Natural killer cell (primary cell): Measurements from ENCODE around the gene VARS2. TPM values are rescaled to one million over a fixed set of nuclear protein-coding genes. Genes with fewer than 3 reads are reported as not detected.
"Not testable (repeated sequence)": the region's sequence is repeated elsewhere in the genome, so short reads cannot be mapped to it uniquely, and the experiment has no call there.

ENCODE experiments used
- ATAC-seq, 3 donors: fragments of 150-1000 bp in 2 of 3; fragments of 200-7000 bp in 1 of 3; cut with Tn5 transposase; 1 replicate in 1 of 3; 2 replicates in 2 of 3; pipeline ENCODE4 v1.10.0; 2021; ENCODE audit warnings: mild to moderate bottlenecking in 2 of 3, moderate library complexity in 2 of 3
- DNase-seq, 2 donors: peaks; one replicate each; pipeline versions ENCODE4 v3.0.0 to v3.0.0-alpha.2; 2013 to 2021; ENCODE audit warnings: mixed read lengths in 1 of 2
- H3K27ac ChIP-seq: one replicate; pipeline ENCODE4 v1.5.1; 2013; ENCODE audit warnings: mild to moderate bottlenecking, low read length
- H3K27me3 ChIP-seq: one replicate; pipeline ENCODE4 v1.6.1; 2013; ENCODE audit warnings: low read length; ENCODE audit not compliant: control insufficient read depth, insufficient read depth
- H3K36me3 ChIP-seq: one replicate; pipeline ENCODE4 v1.6.1; 2013; ENCODE audit warnings: low read length; ENCODE audit not compliant: control insufficient read depth, insufficient read depth
- H3K4me1 ChIP-seq: one replicate; pipeline ENCODE4 v1.6.1; 2013; ENCODE audit warnings: low read length; ENCODE audit not compliant: control insufficient read depth, insufficient read depth
- H3K4me3 ChIP-seq: one replicate; pipeline ENCODE4 v1.5.1; 2013; ENCODE audit warnings: low read length
- H3K9me3 ChIP-seq: one replicate; pipeline ENCODE4 v1.6.1; 2013; ENCODE audit warnings: low read length; ENCODE audit not compliant: control insufficient read depth, insufficient read depth
- H3K27ac Mint-ChIP-seq, 2 donors: one replicate each; pipeline ENCODE4 v1.8.0; 2022; ENCODE audit warnings: mild to moderate bottlenecking in 2 of 2, mixed read lengths in 2 of 2, moderate library complexity in 1 of 2
- H3K27me3 Mint-ChIP-seq, 2 donors: one replicate each; pipeline ENCODE4 v1.8.0; 2022; ENCODE audit warnings: low read depth in 2 of 2, mixed read lengths in 2 of 2
- H3K36me3 Mint-ChIP-seq: one replicate; pipeline ENCODE4 v1.8.0; 2022; ENCODE audit warnings: mixed read lengths
- H3K4me1 Mint-ChIP-seq, 2 donors: one replicate each; pipeline ENCODE4 v1.8.0; 2022; ENCODE audit warnings: mixed read lengths in 2 of 2
- H3K4me3 Mint-ChIP-seq: one replicate; pipeline ENCODE4 v1.8.0; 2022; ENCODE audit warnings: mild to moderate bottlenecking, moderate library complexity, mixed read lengths
- H3K9me3 Mint-ChIP-seq, 2 donors: one replicate each; pipeline ENCODE4 v1.8.0; 2022; ENCODE audit warnings: mixed read lengths in 2 of 2
- CTCF ChIP-seq: fragments of 200-600 bp; IDR thresholded peaks from one replicate; pipeline ENCODE4 v1.8.0; 2022; ENCODE audit warnings: antibody characterized with exemption
- WGBS: methylation state at CpG from one replicate; pipeline ENCODE4 v1.1.7; 2013; ENCODE audit warnings: missing lambda C conversion rate; ENCODE audit not compliant: insufficient coverage; 5-methylcytosine and 5-hydroxymethylcytosine counted together
- intact Hi-C: fragments of 100-400 bp; cut with micrococcal nuclease; formaldehyde crosslinking; loops from one replicate; pipeline ENCODE4 v1.14.2; 2022
- total RNA-seq, 4 donors: library from RNA; stranded (reverse); fragments of 120-200 nt in 1 of 4; gene quantifications; one replicate each; pipeline versions ENCODE4 v1.2.3 to v1.2.4, GENCODE V29; 2013 to 2022

The VARS2 gene
- total RNA-seq, 3 donors from 2014 or later (not counting 1 experiment from before 2014, with no cell fraction given) = 16.9 to 36.7 (median 24.5) TPM

- Mint-ChIP-seq H3K9me3 (no peaks in the 10 kb centered on the region), H3K4me3 (no peak overlapping the region), H3K27ac (no peak overlapping the region), H3K4me1 (peaks cover 16 to 33% of the 10 kb centered on the region in 2 donors), H3K36me3 (peaks cover 6% of the 10 kb centered on the region), H3K27me3 (no peaks in the 10 kb centered on the region)
- no peak for TF ChIP-seq CTCF
- no peak for ATAC-seq
- Histone ChIP-seq H3K4me3 (no peak overlapping the region), H3K36me3 (peaks cover 41% of the 10 kb centered on the region), H3K4me1 (peaks cover 14% of the 10 kb centered on the region), H3K27ac (no peak overlapping the region), H3K9me3 (no peaks in the 10 kb centered on the region), H3K27me3 (no peaks in the 10 kb centered on the region)
- no peak for DNase-seq
- WGBS = 94% methylated on average over 8 of the region's 8 CpGs
- intact Hi-C loops = loop anchor here (10.0 kb wide), 1 partner anchor 167 kb away; no protein-coding TSS in a partner anchor
Measured at GRCh38 chr6:30917487-30917886, 3.4 kb downstream of the VARS2 start.

GRCh38 chr6:30918670-30919069 lies 4.6 kb downstream of the VARS2 start:
- Histone ChIP-seq H3K4me3 (no peak overlapping the region), H3K36me3 (peaks cover 52% of the 10 kb centered on the region), H3K4me1 (peaks cover 11% of the 10 kb centered on the region), H3K27me3 (no peaks in the 10 kb centered on the region), H3K27ac (no peak overlapping the region), H3K9me3 (no peaks in the 10 kb centered on the region)
- no peak for TF ChIP-seq CTCF
- no peak for DNase-seq
- no peak for ATAC-seq
- H3K4me1 Mint-ChIP-seq = peaks cover 16 to 26% of the 10 kb centered on the region in 2 donors
- H3K36me3 Mint-ChIP-seq = peaks cover 6% of the 10 kb centered on the region
- H3K4me3 Mint-ChIP-seq = no peak overlapping the region
- 66% methylated on average over 8 of the region's 8 CpGs for WGBS
- no peaks in the 10 kb centered on the region for H3K27me3 Mint-ChIP-seq
- H3K9me3 Mint-ChIP-seq = no peaks in the 10 kb centered on the region
- H3K27ac Mint-ChIP-seq = no peak overlapping the region
- intact Hi-C loops = loop anchor here (10.0 kb wide), 1 partner anchor 166 kb away; no protein-coding TSS in a partner anchor

DNA sequence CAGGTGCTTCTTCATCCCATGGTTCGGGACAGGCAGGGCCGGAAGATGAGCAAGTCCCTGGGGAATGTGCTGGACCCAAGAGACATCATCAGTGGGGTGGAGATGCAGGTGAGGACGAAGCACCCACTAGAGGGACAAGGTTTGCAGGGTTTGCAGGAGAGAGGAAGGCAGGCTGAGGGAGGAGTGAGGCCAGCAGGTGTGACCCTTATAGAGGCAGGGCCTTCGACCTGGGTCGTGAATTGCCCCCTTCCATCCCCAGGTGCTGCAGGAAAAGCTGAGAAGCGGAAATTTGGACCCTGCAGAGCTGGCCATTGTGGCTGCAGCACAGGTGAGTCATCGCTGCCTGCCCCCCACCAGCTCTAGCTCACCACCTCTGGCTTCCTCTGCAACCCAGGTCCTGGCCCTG lies 8.4 kb downstream of the VARS2 start:
- H3K36me3 ChIP-seq = peaks cover 64% of the 10 kb centered on the region
- no peaks in the 10 kb centered on the region for H3K27me3 Mint-ChIP-seq
- 92% methylated on average over 7 of the region's 7 CpGs for WGBS
- H3K27me3 ChIP-seq = no peaks in the 10 kb centered on the region
- H3K4me1 Mint-ChIP-seq = no peaks in the 10 kb centered on the region
- intact Hi-C loops = no loop called here
- no peak overlapping the region for H3K4me3 Mint-ChIP-seq
- H3K9me3 ChIP-seq = no peaks in the 10 kb centered on the region
- no peak overlapping the region for H3K27ac Mint-ChIP-seq
- H3K4me1 ChIP-seq = no peaks in the 10 kb centered on the region
- no peaks in the 10 kb centered on the region for H3K36me3 Mint-ChIP-seq
- H3K9me3 Mint-ChIP-seq = no peaks in the 10 kb centered on the region
- no peak overlapping the region for H3K4me3 ChIP-seq
- H3K27ac ChIP-seq = no peak overlapping the region
- no peak for TF ChIP-seq CTCF
- no peak for ATAC-seq
- no peak for DNase-seq

DNA sequence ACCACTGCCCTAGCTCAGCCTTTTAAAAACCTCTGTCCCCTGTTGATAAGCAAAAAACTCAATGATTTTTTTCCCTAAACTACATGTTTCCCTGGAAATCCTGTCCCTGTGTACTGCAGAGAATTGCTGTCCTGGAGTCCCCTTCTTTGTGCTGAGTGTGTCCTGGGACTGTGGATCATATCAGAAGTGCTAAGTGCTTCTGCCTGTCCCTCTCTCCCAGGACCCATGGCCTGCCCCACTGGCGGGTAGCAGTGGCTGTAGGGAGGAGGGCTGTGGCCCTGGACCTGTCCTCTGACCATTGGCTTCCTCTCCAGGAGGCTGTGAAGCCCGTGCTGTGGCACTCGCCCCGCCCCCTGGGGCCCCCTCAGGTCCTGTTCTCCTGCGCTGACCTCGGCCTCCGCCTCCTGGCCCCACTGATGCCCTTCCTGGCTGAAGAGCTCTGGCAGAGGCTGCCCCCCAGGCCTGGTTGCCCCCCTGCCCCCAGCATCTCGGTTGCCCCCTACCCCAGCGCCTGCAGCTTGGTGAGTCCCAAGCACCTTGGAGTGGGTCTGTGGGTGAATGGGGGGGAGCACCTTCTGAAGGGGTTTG lies 10.1 kb downstream of the VARS2 start:
- ATAC-seq, H3K4me1 Mint-ChIP-seq, intact Hi-C loops, DNase-seq, H3K4me1 ChIP-seq, H3K9me3 Mint-ChIP-seq, H3K9me3 ChIP-seq, H3K27me3 Mint-ChIP-seq, H3K36me3 Mint-ChIP-seq, H3K4me3 Mint-ChIP-seq, H3K27me3 ChIP-seq, H3K4me3 ChIP-seq, H3K27ac Mint-ChIP-seq, H3K27ac ChIP-seq: not testable (repeated sequence)
- H3K36me3 ChIP-seq = peaks cover 58% of the 10 kb centered on the region
- 97% methylated on average over 9 of the region's 9 CpGs for WGBS
